ENCODE data around the gene PSD2. TPM values are rescaled to one million over a fixed set of nuclear protein-coding genes. Genes with fewer than 3 reads are reported as not detected.

Gene PSD2
- total RNA-seq, 1 experiment from 2014 or later: 0.79 TPM

GRCh38 chr5:139765409-139766217, 30.0 kb upstream of the PSD2 start:
- peaks cover 15 to 36% of the 10 kb centered on the region in 2 experiments; a peak in 3 of 4 replicates for H3K4me1 ChIP-seq (ENCODE audit: control insufficient read depth in 1 of 2, insufficient read depth in 2 of 2, low read length in 2 of 2)
- H3K27me3 ChIP-seq (ENCODE audit: insufficient read depth, low read length): no peaks in the 10 kb centered on the region
- no peaks in the 10 kb centered on the region for H3K9me3 ChIP-seq (ENCODE audit: control insufficient read depth in 1 of 2, insufficient read depth in 1 of 2, low read depth in 1 of 2, low read length in 2 of 2)

More at GRCh38 chr5:139765409-139766217, 30.0 kb upstream of the PSD2 start:
- ChIA-PET CTCF (interaction anchor here (0.7 to 4.1 kb wide), 23 partner anchors 9 to 593 kb away, joined by 3 to 78 read pairs (median 4); partner anchors contain the start of genes CXXC5 and SPATA24), RAD21 (ENCODE audit: low non-redundant PET in 1 of 2, low total read pairs in 2 of 2, uncharacterized antibody in 2 of 2, unreplicated experiment in 2 of 2) (interaction anchor here (0.6 to 1.8 kb wide), 11 partner anchors 10 to 343 kb away, joined by 3 to 9 read pairs (median 3); partner anchors contain the start of gene CXXC5 (in 2 of the 2)), POLR2A (no interaction called here)
- Histone ChIP-seq H3K9ac (ENCODE audit: low read length) (peak overlapping the region; percentile 49), H2AFZ (ENCODE audit: low read depth, low read length, poor library complexity, severe bottlenecking) (peak overlapping the region; percentile 52), H4K20me1 (ENCODE audit: insufficient read depth) (no peaks in the 10 kb centered on the region), H3K9me2 (ENCODE audit: insufficient read depth) (no peaks in the 10 kb centered on the region), H3K4me3 (replicated peaks in 1 of 2; ENCODE audit: low read depth in 1 of 2, low read length in 2 of 2) (peak overlapping the region; percentile 43 to 52), H3K36me3 (ENCODE audit: control insufficient read depth in 1 of 2, insufficient read depth in 2 of 2, low read length in 2 of 2) (no peaks in the 10 kb centered on the region), H3K4me2 (ENCODE audit: low read length) (peak overlapping the region; percentile 80), H3K79me2 (ENCODE audit: insufficient read depth, low read length) (no peaks in the 10 kb centered on the region), H3K27ac (ENCODE audit: low read depth, low read length) (peak overlapping the region; percentile 51; the same call in 1 of the 2 replicates)
- no peak for DNase-seq (ENCODE audit: low read depth, low spot score)
- intact Hi-C loops (cut with micrococcal nuclease): loop anchor here (1.0 to 2.0 kb wide), 2 partner anchors 132 to 343 kb away; no protein-coding TSS in a partner anchor
- BruUV-seq (replicated peaks): no TSS peak
- peak; percentile 91 for ATAC-seq
- TF ChIP-seq SRF (IDR thresholded peaks at IDR 0.05; ENCODE audit: low read depth) (no peak), EGR1 (IDR thresholded peaks at IDR 0.05; ENCODE audit: low read depth) (no peak), SP1 (IDR thresholded peaks at IDR 0.05; ENCODE audit: low read depth) (no peak), TCF7L2 (IDR thresholded peaks at IDR 0.05; ENCODE audit: borderline replicate concordance, extremely low read depth, insufficient read depth, insufficient read length) (no peak), CTCF (IDR thresholded peaks at IDR 0.05 in 2 of 3, conservative IDR thresholded peaks at IDR 0.05 in 1 of 3; ENCODE audit: borderline replicate concordance in 1 of 3, insufficient read depth in 1 of 3, low read depth in 2 of 3, low read length in 2 of 3) (peak in 2 of 3 experiments; percentile 83 to 95; a peak in 4 of 6 replicates), ELF1 (IDR thresholded peaks at IDR 0.05; ENCODE audit: borderline replicate concordance, low read depth) (no peak), EZH2phosphoT487 (IDR thresholded peaks at IDR 0.05; ENCODE audit: borderline replicate concordance) (no peak), SIN3A (IDR thresholded peaks at IDR 0.05; ENCODE audit: low read depth) (no peak), POLR2AphosphoS5 (IDR thresholded peaks at IDR 0.05; ENCODE audit: low read depth, low read length) (0 out of 2 replicates have a peak, but pooled peaks have one; percentile 29), CBX3 (IDR thresholded peaks at IDR 0.05; ENCODE audit: low read depth) (no peak), MAX (IDR thresholded peaks at IDR 0.05) (no peak), YY1 (IDR thresholded peaks at IDR 0.05; ENCODE audit: extremely low read depth, insufficient replicate concordance, low read depth, low read length) (no peak), ZFX (IDR thresholded peaks at IDR 0.05) (peak; percentile 30; the same call in 1 of the 2 replicates)
